GM19324 (cell line): ENCODE measurements around the gene NBPF9.
"Not testable (repeated sequence)": the region's sequence is repeated elsewhere in the genome, so short reads cannot be mapped to it uniquely, and the experiment has no call there.

Experiments
- ATAC-seq: cut with Tn5 transposase; IDR thresholded peaks from one replicate; pipeline ENCODE4 v1.9.1; 2021; ENCODE audit warnings: mild to moderate bottlenecking, moderate library complexity; ENCODE audit not compliant: unreplicated experiment, low FRiP score

NBPF9 gene, protein sequence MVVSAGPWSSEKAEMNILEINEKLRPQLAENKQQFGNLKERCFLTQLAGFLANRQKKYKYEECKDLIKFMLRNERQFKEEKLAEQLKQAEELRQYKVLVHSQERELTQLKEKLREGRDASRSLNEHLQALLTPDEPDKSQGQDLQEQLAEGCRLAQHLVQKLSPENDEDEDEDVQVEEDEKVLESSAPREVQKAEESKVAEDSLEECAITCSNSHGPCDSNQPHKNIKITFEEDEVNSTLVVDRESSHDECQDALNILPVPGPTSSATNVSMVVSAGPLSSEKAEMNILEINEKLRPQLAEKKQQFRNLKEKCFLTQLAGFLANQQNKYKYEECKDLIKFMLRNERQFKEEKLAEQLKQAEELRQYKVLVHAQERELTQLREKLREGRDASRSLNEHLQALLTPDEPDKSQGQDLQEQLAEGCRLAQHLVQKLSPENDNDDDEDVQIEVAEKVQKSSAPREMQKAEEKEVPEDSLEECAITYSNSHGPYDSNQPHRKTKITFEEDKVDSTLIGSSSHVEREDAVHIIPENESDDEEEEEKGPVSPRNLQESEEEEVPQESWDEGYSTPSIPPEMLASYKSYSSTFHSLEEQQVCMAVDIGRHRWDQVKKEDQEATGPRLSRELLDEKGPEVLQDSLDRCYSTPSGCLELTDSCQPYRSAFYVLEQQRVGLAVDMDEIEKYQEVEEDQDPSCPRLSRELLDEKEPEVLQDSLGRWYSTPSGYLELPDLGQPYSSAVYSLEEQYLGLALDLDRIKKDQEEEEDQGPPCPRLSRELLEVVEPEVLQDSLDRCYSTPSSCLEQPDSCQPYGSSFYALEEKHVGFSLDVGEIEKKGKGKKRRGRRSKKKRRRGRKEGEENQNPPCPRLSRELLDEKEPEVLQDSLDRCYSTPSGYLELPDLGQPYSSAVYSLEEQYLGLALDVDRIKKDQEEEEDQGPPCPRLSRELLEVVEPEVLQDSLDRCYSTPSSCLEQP (N-terminal part only)

GRCh38 chr1:149103109-149104081 is at the start of gene NBPF9:
NBPF9 (minus strand) TSS chr1:149103551; CDS start chr1:149082139, 21,412 bp downstream.
- ATAC-seq, result peak; percentile 96

- ATAC-seq, result not testable (repeated sequence)
Measured at GRCh38 chr1:149149909-149150308, 46.6 kb upstream of the NBPF9 start.

GRCh38 chr1:149137585-149137984 is 34.2 kb upstream of the NBPF9 start:
- not testable (repeated sequence) for ATAC-seq

- not testable (repeated sequence) for ATAC-seq
Measured at GRCh38 chr1:149130938-149131337, 27.6 kb upstream of the NBPF9 start.

DNA sequence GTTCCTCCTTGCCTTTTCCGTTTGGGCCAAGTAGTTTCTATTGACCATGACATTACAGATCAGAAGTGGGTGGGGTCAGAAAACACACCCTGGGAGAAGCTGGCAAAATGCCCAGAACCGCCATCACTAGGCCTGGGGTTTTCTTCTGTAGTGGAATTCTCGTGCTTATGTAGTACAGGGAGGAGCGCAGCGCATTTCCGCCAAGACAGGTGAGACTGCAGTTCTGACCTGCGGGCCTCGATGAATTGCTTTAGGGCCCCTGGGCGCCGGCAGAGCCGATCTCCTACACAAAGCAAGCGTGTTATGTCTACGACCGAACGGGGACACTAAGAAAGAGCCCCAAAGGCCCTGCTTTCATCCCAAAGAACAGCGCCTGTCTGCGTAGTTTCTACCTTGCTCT is 25.9 kb upstream of the NBPF9 start:
- ATAC-seq, result not testable (repeated sequence)

GRCh38 chr1:149126555-149127145 is 23.3 kb upstream of the NBPF9 start:
- not testable (repeated sequence) for ATAC-seq

DNA sequence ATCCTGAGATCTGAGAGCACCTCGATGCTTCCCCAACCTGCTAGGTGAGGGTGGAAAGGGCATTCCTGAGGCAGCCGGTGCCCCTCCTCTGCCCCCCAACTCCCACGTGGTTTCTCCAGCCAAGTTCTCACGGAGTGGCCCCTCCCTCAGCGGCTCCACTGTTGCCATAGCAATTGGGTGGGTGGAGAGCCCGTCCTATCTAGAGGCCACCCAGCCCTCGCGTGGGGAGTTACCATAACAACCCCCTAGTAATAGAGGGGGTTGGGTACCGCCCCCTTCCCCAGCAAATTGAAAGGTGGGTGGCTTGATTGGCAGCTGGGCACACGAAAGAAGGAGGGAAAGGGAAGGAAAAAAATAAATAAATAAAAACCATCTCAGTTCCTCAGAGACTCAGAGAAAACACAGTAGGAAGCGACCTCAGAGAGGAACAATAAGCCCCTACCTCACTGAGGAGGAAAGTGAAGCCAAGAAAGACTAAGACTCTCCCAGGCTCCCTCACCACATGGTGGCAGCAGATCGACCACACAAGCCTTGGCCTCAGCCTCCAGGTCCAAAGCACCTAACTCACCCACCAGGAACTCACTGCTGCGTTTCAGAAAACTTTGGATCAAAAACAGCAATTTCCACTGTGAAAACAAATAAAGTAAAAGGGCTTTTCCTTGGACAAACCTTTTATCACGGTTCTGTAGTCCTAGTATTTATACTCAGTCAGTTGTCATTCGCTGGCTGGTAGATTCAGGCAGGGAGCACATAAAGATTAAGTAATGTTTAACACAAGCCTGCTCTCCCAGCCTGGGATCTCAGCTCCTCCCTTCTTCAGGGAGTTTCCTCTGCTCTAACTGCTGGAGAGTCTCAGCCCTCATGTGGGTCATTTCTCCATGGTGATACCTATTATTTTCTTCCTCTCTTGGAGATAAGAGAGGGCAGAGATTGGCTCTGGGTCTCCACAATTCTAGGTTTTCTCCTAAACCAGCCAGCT is 20.9 kb upstream of the NBPF9 start:
- not testable (repeated sequence) for ATAC-seq

DNA sequence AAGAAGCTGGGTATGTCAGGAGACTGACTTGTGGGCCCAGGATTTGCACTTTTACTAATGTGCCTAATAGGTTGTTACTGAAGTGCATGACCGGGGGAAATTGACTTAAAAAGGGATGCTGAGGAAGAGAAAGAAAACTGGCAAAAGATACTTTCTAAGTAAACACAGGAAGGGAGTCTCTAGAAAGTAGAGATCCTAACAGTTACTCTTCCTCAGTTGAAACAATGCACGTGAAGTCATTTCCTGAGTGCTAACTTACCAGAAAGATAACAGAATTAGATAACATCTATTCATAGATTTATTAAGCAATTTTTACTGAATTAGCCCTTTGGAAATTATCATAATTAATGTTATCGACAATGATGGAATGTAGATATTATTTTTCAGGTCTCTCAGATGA is 9.5 kb upstream of the NBPF9 start:
- not testable (repeated sequence) for ATAC-seq

DNA sequence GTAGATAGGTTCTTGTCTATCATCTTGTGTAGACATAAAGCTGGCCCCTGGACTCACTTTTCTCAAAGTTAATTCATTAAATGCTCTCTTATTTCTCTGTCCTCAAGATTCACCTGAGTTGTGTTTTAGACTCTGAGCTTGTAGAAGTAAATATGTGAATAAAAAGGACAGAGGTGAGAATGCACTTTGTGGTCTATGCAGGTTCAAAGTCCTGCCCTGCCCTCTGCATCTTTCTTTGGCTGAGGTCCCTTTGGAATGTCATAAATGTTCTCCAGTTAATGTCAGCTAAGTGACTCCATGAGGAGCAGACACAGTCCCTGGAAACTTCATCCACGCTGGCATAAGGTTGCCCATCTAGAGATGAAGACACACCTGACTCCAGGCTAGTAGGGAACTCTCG is 7.0 kb upstream of the NBPF9 start:
- not testable (repeated sequence) for ATAC-seq

DNA sequence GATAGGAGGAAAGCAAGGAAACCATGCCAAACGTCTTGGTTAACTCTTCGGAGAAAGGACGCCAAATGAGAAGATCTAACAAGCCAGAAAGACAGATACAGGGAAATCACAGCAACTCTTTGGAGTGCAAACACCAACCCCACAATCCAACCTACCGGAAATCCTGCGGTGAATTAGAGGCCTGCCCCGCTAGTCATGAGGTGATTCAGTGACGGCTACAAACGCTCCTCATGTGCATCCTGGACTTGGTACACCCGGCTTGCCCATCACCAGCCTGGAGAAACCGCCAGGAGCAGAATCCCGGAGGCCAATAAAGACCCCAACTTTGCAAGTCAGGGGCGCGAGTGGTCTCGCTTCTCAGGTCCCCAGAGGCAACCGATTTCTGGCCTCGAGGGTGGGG is 777 bp downstream of the NBPF9 start:
- not testable (repeated sequence) for ATAC-seq

GRCh38 chr1:149098276-149098675 is 5.1 kb downstream of the NBPF9 start:
- not testable (repeated sequence) for ATAC-seq

DNA sequence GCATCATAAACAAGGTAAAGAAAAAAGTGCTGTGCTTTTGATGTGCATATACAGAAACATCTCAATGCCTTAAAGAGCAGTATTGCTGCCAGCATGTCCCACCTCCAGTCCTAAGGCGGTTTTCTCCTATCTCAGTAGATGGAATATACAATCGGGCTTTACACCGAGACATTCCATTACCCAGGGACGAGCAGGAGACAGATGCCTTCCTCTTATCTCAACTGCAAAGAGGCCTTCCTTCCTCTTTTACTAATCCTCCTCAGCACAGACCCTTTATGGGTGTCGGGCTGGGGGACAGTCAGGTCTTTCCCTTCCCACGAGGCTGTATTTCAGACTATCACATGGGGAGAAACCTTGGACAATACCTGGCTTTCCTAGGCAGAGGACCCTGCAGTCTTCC is 10.2 kb downstream of the NBPF9 start:
- ATAC-seq, result not testable (repeated sequence)

DNA sequence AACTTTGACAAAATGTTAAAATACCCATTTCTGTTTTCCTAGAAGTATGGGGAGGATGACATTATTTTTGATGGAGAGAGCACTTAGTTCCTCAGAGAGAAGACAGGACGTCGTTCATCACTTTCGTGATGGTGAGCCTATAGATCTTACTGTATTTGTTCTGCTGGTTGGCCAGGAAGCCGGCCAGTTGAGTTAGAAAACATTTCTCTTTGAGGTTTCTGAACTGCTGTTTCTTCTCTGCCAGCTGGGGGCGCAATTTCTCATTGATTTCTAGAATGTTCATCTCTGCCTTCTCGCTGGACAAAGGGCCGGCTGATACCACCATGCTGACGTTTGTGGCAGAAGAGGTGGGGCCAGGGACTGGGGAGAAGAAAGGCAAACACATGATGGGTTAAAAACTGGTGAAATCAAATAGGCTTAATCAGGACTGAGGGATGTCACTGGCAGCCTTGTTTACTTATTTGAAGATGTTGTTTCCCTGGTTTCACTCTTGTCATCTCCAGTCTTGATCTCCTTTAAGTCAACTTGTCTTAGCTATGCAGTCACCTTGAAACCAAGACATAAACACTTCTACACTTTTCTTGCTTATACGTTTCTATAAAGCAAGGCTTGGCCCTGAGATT is 27.7 kb downstream of the NBPF9 start:
- not testable (repeated sequence) for ATAC-seq

DNA sequence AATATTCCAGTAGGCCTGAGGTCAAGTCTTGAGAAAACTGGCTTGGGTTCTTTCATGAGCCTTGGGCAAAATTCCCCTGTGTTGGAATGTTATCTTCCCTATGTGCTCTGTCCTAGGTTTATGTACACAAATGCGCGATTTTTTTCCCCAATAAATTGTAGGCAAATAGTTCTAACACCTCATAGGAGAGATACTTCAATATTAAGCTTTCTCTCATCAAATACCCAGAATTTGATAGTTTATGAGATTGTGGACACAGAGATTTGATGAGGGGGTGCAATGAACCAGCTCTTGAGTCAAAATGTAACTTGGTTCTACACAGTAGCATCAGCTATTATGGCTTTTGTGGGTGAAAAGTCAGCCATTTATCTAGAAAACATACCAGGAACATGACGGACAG is 38.7 kb downstream of the NBPF9 start:
- not testable (repeated sequence) for ATAC-seq

GRCh38 chr1:149043056-149043455 is 60.3 kb downstream of the NBPF9 start:
- not testable (repeated sequence) for ATAC-seq

DNA sequence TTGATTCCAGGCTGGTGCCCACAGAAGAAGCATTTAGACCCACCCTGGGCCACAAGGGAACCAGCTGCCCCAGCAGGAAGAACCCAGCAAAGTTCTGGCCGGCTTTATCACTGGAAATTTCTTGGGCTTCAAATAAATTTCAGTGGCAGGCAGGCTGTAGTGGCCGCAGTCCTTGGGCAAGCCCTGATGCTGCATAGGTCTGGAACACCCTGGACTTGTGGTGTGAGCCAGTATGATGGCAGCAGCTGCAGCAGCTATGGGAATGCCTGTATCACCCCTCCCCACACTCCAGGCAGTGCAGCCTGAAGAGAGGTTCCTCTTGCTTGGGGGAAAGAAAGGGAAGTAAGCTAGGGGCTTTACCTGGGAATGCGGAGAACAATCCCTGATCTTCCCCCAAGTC is 69.4 kb downstream of the NBPF9 start:
- ATAC-seq, result not testable (repeated sequence)

- not testable (repeated sequence) for ATAC-seq
Measured at GRCh38 chr1:149024327-149024726, 79.0 kb downstream of the NBPF9 start.

DNA sequence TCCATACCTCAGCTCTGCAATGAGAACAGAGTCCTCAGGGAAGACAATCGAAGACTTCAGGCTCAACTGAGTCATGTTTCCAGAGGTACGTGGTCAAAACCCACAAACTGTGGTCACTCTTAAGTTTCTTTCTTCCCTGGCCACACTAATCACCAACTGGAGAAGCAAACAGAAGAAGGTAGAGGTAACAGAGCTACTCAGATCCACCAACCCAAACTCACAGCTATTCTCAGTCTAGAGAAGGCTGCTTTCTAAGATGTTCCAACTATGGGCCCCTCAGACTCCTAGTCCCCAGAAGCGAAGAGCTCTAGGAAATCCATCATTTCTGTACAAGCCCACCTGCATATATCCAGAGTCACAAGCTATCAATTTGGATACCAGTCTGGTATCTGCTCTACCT is 84.8 kb downstream of the NBPF9 start:
- ATAC-seq, result not testable (repeated sequence)
